Dedifferentiated amniotic fluid mesenchymal stem cell (primary cell): ENCODE results near the gene ZMIZ1.
A peak's percentile ranks its signal among the peaks of the same experiment; 100 is the strongest.
"Not testable (repeated sequence)": the region's sequence is repeated elsewhere in the genome, so short reads cannot be mapped to it uniquely, and the experiment has no call there.

Experiments
- DNase-seq: peaks from one replicate; pipeline ENCODE4 v3.0.0-alpha.2; 2016; ENCODE audit errors: extremely low spot score

The ZMIZ1 gene

DNA sequence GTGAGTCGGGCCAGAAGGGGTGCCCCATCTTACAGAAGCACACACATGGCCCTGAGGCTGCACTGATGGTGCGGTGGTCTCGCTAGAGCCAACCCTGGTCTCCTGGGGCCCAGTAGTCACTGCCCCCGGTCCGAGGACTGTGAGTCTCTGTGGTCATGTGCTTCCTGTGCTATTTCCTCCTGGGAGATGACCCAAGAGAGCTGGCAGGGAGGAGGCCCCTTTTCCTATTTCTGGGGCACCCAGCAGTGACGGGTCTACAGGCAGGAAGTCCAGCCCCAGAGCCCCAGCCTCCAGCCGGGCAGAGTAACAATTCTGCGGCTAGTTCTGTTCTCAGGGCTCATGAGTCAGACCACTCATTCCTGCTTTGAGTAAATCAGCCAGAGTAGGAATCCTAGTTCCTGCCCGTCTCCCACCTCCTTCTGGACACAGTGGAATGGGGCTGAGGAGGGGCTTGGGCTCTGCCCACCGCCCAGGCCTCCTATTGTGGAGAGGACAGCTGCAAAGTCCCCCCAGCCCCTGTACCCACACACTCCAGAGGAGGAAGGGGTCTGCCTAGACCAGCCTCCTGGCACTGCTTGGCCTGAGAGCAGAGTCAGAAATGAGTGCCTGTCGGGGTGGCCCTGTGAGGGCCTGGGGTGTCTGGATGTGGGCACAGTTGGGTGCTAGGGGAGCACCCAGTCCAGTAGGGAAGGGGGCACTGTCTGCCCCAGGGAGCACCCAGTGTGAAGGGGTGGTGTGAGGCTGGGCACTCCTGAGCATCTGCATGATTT is 198.0 kb downstream of the ZMIZ1 start:
- DNase-seq = peak; percentile 87

DNA sequence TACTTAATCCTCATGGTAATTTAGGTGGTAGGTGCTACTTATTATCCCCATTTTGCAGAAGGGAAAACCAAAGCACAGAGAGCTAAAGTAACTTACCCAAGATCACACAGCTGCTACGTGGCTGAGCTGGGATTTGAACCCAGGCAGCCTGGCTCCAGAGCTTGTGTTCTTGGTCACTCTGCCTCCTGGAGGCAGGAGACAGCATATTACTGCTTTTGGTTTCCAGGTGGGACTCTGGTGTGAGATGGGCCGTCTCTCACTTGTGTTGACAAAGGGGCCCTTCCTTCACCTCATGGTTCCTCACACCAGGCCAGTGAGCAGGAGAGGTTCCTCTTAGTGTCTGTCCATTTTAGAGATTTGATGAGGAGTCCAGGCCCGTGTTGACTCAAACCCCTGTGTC is 198.7 kb downstream of the ZMIZ1 start:
- no peak for DNase-seq

DNA sequence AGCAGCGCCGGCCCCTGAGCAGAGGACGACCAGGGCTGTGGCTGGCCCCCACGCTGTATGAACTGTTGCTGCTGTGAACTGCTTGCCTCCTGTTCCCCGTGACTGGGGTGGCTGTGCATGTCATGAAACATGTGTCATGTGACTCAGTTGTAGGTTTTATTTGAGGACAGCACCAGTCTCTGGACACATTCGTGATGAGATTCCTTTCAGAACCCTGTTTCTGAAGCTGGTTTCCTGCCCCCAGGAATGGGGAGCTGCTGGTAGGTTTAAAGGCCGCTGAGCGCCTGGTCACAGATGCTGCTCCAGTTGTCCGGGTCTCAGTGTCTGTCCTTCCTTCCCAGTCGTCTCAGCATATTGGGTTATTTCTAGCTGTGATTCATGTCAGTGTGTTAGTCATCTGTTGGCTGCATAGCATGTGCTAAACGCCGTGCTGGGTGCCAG is 199.4 kb downstream of the ZMIZ1 start:
- no peak for DNase-seq

DNA sequence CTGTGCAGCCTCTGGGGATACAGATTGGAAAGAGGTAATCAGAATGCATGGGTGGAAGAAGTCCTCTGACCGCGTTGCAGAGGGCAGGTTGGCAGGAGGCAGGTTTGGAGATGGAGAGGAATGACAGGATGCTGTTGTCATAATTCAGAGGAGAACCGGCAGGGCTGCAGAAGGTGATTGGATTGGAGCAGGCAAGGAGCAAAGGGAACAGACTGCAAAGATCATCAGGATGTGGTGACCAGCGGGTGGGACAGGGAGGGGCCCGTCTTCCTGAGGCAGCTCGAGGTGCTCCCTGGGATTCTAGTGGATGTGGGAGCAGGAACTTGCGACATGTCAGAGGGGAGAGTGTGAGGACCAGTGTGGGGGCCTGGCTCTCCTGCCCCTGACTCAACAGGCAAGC is 200.0 kb downstream of the ZMIZ1 start:
- DNase-seq = no peak

DNA sequence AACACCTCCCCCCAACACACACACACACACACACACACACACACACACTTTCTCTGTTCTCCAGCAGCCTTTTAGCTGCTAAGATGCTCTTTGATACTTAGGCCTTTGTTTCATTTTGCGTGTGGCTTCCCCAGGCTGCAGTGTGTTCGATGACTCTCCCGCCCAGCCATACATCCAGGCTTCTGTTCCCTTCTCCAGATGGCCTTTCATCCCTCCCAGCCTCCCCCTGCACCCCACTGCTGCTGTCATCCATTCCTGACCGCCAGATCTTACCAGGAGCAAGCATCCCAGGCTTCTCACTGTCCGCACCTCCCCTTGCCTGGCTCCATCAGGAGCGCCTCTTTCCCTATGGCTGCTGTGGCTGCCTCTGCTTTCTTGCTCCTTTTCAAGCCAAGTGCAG is 200.7 kb downstream of the ZMIZ1 start:
- no peak for DNase-seq

DNA sequence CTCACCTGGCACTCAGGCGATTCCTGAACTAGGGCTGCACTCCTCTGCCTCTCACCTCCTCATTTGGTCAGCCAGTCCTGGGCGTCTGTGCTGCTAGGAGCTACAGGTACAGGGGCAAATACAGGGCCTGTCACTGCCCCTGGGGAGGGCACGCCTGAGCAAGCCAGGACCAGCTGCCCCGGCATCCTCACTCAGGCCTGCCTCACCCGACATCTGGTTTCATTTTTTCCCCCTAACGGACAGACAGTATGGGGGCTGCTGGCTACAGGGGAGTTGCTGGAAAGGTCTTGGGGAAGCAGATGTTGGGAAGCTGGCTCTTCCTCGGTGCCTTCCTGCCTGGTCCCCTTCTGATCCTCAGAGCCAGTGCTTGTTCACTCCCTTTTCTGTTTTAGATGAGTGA is 201.2 kb downstream of the ZMIZ1 start:
- DNase-seq = no peak

DNA sequence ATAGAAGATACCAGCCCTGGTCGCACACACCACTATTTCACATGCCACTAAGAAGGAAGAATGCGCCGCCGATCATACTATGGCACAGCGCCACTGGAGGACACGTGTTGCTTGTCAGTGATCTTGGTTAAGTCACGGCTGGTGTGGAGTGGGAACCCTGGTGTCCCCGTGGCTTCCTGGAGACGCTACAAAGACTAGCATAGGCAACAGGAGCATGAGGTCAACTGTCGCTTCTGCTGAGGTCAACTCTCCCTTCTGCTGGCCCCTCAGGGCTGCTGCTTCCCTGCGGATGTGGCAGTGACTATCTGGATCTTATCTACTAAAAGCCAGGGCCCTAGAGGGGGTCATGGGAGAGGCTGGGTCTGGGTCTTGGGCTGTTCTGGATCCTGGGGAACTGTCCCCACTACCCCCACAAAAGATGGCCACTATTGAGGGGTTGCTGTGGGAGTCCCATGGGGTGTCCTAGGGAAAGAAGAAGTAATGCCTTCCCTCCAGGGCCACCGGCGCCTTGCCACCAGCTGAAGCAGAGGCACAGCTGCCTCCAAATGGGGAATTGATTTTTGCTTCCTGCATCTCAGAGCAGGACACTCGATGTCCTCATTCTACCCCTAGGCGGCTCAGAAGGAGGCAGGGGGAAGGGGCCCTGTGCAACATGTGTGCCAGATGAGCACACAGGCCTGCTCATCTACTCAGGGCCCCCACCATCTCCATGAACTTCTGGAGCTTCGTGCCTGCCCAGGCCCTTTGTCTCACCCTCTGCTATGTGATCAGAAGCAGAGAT is 201.9 kb downstream of the ZMIZ1 start:
- no peak for DNase-seq

DNA sequence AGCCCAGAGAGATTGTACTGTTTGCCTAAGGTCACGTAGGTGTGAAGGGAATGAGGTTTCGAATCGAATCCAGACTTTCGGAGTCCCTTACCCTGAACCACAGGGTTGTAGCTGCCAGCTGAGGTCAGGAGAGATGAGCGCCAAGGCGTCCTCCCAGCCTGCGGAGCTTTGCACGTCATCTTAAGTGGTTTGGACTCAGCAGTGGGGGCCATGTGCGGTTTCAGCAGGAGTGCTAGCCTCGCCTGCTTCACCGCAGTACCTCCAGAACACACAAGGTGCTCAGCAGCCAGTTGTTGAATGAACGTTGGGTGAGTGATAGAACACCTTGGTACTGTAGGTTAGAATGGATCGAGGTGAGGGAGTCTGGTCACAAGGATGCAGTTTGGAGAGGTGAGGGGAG is 203.6 kb downstream of the ZMIZ1 start:
- DNase-seq = no peak

DNA sequence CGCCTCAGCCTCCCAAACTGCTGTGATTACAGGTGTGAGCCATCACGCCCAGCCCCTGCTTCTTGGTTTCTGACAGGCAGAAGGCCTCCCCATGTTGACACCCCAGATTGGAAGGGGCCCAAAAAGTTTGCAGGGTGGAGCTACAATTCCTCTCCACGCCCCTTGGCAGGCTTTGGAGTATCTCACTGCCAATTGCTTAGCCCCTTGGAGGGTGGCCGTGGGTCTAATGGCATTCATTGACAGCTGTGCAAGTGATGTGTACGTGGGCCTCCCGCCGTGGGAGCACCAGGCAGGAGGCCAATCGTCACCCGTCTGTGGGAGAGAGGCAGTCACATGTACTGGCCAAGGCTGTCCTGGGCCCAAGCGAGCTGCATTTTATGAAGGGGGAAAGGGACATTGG is 204.8 kb downstream of the ZMIZ1 start:
- DNase-seq = no peak

DNA sequence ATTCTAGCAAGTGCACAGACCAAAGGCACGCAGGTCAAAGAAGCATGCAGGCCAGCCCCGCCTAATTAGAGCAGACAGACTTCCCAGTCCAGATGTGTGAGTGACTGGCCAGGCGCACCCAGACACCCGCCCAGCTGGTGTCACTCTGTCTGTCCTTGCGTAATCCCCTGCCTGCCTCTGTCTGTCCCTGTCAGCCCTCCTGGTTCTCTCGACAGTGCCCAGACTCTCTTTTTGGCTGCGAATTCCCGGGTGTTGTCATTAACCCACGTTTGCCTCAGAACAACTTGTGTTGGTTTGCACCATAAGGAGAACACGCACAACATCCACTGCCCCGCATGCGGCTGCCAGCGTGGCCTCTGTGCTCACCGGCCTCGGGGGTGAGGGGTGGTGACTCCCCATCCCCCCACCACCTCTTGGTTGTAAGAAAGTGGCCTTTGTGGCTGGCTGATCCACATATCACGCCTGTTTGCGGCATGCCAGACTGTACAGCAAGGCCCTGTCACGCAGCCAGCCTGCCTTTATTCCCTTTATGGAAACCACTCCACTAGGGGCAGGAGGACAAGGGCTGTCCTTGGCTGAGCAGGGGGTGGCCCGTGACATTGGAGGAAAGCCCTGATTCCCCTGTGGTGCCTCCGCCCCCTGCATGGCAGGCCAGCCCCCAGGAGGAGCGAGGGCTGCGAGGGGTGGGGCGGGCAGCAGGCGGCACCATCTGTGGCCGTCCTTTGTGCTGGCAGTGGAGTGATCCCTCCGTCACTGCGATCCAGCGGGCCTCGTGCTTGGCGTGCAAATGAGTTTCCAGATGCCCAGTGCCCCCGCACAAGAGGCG is 205.7 kb downstream of the ZMIZ1 start:
- DNase-seq = peak; percentile 45

DNA sequence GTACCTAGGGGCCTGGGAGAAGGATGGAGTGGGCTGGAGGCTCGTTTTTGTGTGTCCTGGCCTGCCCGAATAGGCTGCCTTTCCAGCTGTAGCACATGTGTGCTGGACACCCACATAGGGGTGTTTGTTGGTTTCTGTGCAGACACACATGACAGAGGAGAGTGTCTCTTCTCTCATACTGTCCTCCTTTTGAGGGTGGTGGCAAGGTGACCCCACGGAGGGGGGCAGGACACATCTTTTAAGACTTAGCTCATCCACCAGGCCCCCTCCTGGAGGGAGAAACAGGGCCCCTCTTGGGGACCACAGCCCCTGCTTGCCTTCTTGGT is 206.3 kb downstream of the ZMIZ1 start:
- DNase-seq = no peak

DNA sequence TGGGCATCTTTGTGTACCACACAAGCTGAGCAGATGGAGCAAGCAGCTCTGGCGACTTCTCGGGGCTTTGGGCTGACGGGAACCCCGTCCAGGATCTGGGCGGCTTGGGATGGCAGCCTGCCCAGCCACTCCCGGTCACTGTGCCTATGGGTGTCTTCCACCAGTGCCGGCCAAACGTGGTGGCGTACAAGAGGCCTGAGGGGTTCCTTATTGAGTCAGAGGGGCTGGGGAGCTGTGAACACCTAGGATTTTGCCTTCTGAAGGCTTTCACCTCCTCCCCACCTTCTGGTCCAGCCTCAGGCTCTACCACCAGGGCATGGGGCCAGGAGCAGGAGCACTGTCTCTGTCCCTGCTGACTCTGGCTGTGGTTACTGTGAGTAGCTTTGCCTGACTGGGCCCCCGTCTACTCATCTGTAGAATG is 206.7 kb downstream of the ZMIZ1 start:
- DNase-seq = no peak

DNA sequence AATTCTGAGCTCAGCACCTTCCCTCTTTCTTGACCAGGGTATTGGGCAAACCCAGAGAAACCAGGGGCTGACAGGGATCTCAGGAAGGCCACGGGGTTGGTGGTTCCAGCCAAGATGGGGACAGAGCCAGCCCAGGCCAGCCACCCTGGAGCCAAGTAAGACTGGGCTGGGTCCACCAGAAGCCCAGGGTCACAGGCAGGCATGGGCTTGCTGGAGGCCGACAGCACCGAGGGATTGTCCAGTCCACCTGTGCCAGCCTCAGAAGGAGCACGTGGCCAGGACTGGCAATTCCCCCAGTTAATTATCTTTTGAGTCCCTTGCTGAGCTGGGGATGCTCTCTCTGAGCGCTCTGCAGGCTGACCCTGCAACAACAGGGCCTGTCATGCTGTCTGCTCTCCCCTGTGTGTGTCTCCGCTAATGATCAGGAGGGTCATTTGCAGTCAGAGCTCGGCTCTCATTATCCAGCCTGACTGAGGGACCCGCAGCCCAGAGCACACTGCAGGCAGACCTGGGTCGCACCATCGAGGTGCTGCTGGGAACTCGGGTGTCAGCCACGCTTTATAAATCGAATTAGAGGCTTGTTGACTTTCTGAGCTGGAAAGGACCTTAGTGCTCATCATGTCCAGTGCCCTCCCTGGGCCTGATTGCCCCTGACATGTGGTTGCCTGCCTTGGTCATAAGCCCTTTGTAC is 209.0 kb downstream of the ZMIZ1 start:
- DNase-seq = no peak

DNA sequence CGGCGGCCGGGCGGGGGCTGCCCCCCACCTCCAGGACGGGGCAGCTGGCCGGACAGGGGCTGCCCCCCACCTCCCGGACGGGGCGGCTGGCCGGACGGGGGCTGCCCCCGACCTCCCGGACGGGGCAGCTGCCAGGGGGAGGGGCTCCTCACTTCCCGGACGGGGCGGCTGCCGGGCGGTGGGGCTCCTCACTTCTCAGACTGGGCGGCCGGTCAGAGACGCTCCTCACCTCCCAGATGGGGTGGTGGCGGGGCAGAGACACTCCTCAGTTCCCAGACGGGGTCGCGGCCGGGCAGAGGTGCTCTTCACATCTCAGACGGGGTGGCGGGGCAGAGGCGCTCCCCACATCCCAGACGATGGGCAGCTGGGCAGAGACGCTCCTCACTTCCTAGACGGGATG is 210.3 kb downstream of the ZMIZ1 start:
- DNase-seq = not testable (repeated sequence)

DNA sequence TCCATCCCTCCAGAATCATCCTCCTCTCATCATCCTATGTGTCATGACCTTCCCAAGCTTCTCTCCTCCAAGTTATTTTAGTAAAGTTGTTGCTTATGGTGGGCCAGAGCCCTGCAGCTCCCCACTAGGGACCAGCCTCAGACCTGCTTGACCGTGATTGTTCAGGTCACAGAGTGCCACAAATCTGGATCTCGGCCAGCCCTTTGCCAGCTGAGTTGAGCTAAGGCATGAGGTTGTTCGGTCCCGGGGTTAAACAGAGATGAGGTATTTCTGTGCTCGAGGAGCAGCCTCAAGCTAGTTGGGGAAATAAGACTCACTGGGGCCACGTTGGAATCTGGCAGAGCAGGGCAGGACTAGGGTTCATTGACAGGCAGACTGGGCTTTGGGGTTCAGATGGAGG is 212.2 kb downstream of the ZMIZ1 start:
- DNase-seq = no peak

DNA sequence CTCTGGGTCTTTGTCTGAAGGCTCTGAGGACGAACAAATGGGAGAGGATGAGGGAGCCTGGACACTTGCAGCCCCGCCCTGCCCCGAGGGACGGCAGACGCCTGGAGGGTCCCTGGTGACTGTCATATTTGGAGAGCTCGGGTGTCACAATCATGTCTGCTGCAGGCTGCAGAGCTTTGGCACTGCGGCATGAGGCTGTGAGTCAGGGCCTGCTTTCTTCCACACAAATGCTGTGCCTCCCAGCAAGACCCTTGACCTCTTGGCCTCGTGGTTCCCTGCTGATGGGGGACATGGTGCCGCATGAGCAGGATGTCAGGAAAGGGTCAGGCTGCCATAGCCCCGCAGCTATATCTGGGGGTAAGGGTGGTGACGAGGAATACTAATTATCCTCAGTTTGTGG is 213.6 kb downstream of the ZMIZ1 start:
- DNase-seq = no peak

DNA sequence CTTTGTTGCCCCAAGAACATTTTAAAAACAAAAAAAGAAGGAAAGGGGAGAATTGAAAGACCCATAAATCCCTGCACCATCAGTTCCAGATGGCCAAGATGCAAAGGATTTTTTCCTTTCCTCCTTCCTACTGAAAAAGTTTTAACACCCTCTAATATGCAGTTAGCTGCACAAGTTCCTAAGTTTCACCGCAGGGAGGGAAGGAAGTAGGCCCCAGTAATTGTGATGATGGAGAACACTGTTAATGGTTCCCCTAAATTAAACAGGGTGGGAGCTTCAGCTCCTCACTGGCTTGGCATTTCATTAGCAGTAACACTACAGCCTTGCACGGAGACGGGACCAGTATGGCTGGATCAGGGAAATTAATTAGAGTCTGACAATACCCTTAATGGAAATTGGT is 214.8 kb downstream of the ZMIZ1 start:
- no peak for DNase-seq

DNA sequence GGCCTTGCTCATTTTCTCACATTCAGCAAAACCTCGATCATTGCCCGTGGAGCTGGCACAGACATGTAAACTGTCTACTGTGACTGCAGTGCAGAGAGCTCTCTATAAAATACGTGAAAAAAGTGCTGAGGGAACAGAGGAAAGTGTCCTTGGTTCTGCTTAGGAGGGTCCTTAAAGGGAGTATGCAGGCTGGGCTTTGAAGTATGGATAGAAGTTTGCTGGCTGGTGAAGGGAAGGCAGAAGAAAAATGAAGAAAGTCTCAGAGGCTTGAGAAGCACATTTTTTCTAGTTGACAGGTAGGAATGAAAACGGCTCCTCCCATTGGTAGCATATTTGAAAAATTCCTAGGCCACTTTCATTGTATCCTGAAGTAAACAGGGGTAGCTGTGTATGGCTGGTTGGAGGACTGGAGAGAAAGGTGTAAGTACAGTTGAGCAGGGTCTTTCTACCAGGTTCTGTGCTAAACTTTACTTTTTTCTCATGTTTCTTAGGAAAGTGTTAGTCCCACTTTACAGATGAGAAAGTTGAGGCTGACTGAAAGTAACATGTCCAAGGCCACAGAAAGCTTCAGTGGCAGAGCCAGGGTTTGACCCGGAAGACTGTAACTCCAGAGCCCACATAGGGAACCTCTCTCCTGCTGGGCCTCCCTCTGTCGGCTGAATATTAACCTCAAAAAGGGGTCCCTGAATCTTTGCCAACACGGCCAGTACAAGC is 215.5 kb downstream of the ZMIZ1 start:
- DNase-seq = no peak

DNA sequence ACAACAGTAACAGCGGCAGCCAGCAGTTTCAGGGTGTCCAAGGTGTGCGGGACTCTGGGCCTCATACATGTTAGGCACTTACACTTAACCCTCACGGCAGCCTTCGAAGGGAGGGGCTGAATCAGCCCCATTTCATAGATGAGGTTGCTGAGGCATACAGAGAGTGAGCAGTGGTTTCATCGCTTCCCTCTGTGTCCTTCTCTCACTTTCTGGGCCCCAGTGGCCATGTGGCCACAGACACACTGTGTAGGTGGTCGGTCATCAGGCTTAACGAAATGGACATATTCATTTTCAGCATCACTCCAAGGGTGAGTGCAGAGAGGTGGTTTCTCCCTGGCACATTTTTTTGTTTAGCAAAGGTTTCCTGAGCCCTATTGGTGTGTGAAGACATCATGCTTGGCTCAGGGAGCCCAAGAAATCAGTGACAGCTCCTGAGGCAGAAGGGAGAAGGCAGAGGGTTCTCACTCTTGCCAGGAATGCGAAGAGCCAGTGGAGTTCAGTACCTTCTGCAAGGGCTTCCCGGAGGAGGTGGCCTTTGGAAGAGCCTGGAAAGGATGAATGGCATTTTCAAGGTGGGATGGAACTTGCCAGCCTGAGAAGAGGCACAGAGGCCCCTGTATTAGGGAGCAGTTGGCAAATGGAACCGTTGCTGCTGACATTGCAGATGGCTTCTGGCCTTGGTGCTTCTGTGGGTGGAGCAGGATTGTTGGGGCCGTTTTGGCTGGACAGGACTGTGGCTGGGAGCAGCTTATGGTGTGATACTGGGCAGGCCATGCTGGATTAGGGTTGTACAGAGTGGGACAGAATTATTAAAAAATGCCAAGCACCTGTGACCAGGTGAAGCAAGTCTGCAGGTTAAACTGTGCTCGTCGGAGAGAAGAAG is 216.8 kb downstream of the ZMIZ1 start:
- DNase-seq = no peak

DNA sequence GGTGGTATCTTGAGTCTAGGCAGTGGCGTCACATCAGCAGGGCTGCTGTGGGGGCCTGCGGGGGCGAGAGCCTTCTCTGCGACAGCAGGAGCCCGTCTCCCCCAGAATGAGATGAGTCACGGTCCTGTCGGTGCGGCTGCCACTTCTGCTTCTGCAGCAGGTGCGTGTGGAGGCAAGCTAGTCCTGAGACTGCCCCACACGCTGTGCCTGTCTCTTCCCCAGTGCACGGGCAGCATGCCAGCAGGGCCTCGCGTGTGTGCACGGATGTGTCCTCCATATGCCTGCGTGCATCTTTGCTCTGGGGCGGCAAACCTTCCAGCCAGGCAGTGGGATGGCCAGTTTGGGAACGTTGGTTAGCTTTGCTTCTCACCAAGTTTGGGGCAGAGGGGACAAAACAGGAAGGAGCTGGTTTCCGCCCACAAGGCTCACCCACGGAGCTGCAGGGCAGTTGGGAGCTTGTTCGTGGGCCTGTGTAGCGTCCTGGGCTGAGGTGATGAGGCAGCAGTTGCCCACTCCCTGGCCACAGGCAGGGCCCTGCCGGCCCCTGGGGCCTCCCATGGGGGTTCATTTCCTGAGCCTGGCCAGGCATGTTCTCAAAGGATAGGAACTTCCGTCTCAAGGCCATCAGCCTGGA is 217.7 kb downstream of the ZMIZ1 start:
- no peak for DNase-seq
